ENCODE measurements around the gene KDM8. TPM values are rescaled to one million over a fixed set of nuclear protein-coding genes. Genes with fewer than 3 reads are reported as not detected.

Gene KDM8
- total RNA-seq, 1 donor from 2014 or later = 4.3 TPM

DNA sequence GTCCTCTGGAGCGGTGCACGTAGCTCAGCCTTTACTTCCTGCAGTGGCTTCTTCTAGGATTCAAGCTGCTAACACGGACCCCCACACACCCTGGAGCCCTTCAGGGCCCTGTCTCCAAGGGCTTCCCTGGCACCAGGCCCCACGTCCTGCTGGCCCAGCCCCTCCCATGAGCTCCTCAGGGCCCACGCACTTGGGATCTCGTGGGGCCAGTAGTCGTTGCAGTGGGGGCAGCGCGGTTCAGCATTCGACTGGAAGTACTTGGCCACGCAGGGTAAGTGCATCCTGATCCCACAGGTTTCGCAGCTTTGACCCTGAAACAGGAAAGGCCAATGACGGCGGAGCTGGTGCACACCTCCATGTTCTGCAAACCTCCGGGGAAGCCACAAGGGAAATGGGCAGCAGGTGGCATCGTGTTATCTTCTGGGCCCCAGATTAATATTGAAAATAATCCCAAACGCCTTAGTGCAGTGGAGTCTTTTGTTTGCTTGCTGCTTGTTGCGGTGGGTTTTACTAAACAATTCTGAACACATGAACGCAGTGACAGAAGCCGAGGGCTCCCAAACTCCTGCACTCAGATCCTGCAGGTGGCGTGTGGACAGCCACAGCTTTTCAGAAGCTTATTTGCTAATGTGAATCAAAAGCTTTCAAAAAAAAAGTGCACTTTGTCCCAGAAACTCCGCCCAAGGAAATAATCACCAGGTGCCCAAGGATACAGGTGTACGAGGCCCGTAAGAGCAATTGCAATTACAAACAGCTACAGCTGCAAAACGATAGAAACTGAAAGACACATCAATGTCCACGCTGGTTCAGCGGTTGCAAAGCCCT, 22.4 kb downstream of the KDM8 start:
- Histone ChIP-seq H3K4me1 (ENCODE audit: insufficient read depth, low read length) (peaks cover 11% of the 10 kb centered on the region), H3K4me2 (ENCODE audit: low read length) (no peak overlapping the region), H3K27me3 (ENCODE audit: insufficient read depth, low read length) (no peaks in the 10 kb centered on the region), H3K9me3 (ENCODE audit: insufficient read depth, low read depth, low read length) (no peaks in the 10 kb centered on the region), H4K20me1 (ENCODE audit: insufficient read depth, low read length) (no peaks in the 10 kb centered on the region), H3K36me3 (ENCODE audit: insufficient read depth, low read length) (no peaks in the 10 kb centered on the region), H3K27ac (ENCODE audit: low read depth, low read length) (no peak overlapping the region), H3K9ac (ENCODE audit: low read length) (no peak overlapping the region), H3K79me2 (ENCODE audit: insufficient read depth, low read length) (no peaks in the 10 kb centered on the region), H3K4me3 (ENCODE audit: insufficient read depth, low read depth, low read length) (no peak overlapping the region), H2AFZ (ENCODE audit: low read depth, low read length) (no peak overlapping the region)
- no peaks in the 10 kb centered on the region for H3K36me3 Mint-ChIP-seq (ENCODE audit: low read depth, unreplicated experiment)
- TF ChIP-seq EZH2 (IDR thresholded peaks at IDR 0.05; ENCODE audit: insufficient read depth, low read length) = no peak
- TF ChIP-seq, protein P1, sequence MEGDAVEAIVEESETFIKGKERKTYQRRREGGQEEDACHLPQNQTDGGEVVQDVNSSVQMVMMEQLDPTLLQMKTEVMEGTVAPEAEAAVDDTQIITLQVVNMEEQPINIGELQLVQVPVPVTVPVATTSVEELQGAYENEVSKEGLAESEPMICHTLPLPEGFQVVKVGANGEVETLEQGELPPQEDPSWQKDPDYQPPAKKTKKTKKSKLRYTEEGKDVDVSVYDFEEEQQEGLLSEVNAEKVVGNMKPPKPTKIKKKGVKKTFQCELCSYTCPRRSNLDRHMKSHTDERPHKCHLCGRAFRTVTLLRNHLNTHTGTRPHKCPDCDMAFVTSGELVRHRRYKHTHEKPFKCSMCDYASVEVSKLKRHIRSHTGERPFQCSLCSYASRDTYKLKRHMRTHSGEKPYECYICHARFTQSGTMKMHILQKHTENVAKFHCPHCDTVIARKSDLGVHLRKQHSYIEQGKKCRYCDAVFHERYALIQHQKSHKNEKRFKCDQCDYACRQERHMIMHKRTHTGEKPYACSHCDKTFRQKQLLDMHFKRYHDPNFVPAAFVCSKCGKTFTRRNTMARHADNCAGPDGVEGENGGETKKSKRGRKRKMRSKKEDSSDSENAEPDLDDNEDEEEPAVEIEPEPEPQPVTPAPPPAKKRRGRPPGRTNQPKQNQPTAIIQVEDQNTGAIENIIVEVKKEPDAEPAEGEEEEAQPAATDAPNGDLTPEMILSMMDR (IDR thresholded peaks at IDR 0.05; ENCODE audit: insufficient read depth, low read depth, low read length) = no peak
- H3K9me3 Mint-ChIP-seq (ENCODE audit: unreplicated experiment) = no peaks in the 10 kb centered on the region
- peaks cover 3% of the 10 kb centered on the region for H3K27me3 Mint-ChIP-seq (ENCODE audit: low read depth, unreplicated experiment)
- FAIRE-seq (no peak), DNase-seq (ENCODE audit: low read depth) (no peak)
- no peak overlapping the region for H3K27ac Mint-ChIP-seq (ENCODE audit: unreplicated experiment)
- peaks cover 4% of the 10 kb centered on the region for H3K4me1 Mint-ChIP-seq (ENCODE audit: low read depth, unreplicated experiment)
- H3K4me3 Mint-ChIP-seq (ENCODE audit: unreplicated experiment) = no peak overlapping the region

DNA sequence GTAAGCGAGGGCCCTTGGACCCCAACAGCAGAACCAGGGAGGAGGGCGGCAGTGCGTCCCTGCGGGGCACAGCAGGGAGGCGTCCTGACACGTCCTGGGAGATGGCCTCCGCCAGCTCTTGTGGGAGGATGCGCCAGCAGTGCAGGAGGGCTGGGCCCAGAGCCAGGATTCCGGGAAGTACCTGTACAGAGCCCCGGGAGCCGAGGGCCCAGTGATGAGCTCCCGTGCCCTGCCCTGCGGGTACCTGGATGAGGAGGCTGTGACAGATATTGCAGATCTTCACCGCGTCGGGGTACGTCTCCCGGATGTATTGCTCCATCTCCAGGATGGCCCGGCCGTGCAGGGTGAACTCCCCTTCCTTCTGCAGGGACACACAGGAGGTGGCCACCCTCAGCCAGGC, 23.1 kb downstream of the KDM8 start:
- no peak overlapping the region for H3K27ac Mint-ChIP-seq (ENCODE audit: unreplicated experiment)
- H3K4me2 ChIP-seq (ENCODE audit: low read length) = no peak overlapping the region
- peaks cover 4% of the 10 kb centered on the region for H3K4me1 Mint-ChIP-seq (ENCODE audit: low read depth, unreplicated experiment)
- peaks cover 11% of the 10 kb centered on the region for H3K4me1 ChIP-seq (ENCODE audit: insufficient read depth, low read length)
- H3K9me3 Mint-ChIP-seq (ENCODE audit: unreplicated experiment) = no peaks in the 10 kb centered on the region
- H3K9ac ChIP-seq (ENCODE audit: low read length) = no peak overlapping the region
- H3K27me3 Mint-ChIP-seq (ENCODE audit: low read depth, unreplicated experiment) = peaks cover 3% of the 10 kb centered on the region
- H3K36me3 Mint-ChIP-seq (ENCODE audit: low read depth, unreplicated experiment) = peaks cover 2% of the 10 kb centered on the region
- H3K27me3 ChIP-seq (ENCODE audit: insufficient read depth, low read length) = no peaks in the 10 kb centered on the region
- DNase-seq (ENCODE audit: low read depth) (no peak), FAIRE-seq (no peak)
- no peak overlapping the region for H3K27ac ChIP-seq (ENCODE audit: low read depth, low read length)
- TF ChIP-seq EZH2 (IDR thresholded peaks at IDR 0.05; ENCODE audit: insufficient read depth, low read length) = no peak
- TF ChIP-seq, protein P1 (IDR thresholded peaks at IDR 0.05; ENCODE audit: insufficient read depth, low read depth, low read length) = no peak
- no peaks in the 10 kb centered on the region for H3K79me2 ChIP-seq (ENCODE audit: insufficient read depth, low read length)
- H3K36me3 ChIP-seq (ENCODE audit: insufficient read depth, low read length) = no peaks in the 10 kb centered on the region
- H3K9me3 ChIP-seq (ENCODE audit: insufficient read depth, low read depth, low read length) = no peaks in the 10 kb centered on the region
- no peak overlapping the region for H3K4me3 ChIP-seq (ENCODE audit: insufficient read depth, low read depth, low read length)
- H4K20me1 ChIP-seq (ENCODE audit: insufficient read depth, low read length) = no peaks in the 10 kb centered on the region
- H2AFZ ChIP-seq (ENCODE audit: low read depth, low read length) = no peak overlapping the region
- no peak overlapping the region for H3K4me3 Mint-ChIP-seq (ENCODE audit: unreplicated experiment)
